Uterus (tissue), 4 donors: ENCODE measurements around the gene PCDHA12. TPM values are rescaled to one million over a fixed set of nuclear protein-coding genes. Genes with fewer than 3 reads are reported as not detected.
"Not testable (repeated sequence)": the region's sequence is repeated elsewhere in the genome, so short reads cannot be mapped to it uniquely, and the experiment has no call there.

ENCODE experiments used
- DNase-seq, 2 donors: peaks; one replicate each; pipeline ENCODE4 v3.0.0-alpha.2; 2019 to 2020
- H3K27ac ChIP-seq, 2 donors: fragments of 200-600 bp; sonication (generic); 1 replicate in 1 of 2; 2 replicates in 1 of 2; pipeline ENCODE4 v1.5.1; 2016 to 2018
- H3K27me3 ChIP-seq, 2 donors: fragments of 200-600 bp; sonication (generic); one replicate each; pipeline ENCODE4 v1.5.1; 2018 to 2019; ENCODE audit warnings: control low read depth in 1 of 2
- H3K36me3 ChIP-seq, 2 donors: fragments of 200-600 bp; sonication (generic); one replicate each; pipeline ENCODE4 v1.5.1; 2019; ENCODE audit warnings: control low read depth in 1 of 2
- H3K4me1 ChIP-seq, 2 donors: fragments of 200-600 bp; sonication (generic); one replicate each; pipeline ENCODE4 v1.5.1; 2018 to 2019; ENCODE audit warnings: control low read depth in 1 of 2
- H3K4me3 ChIP-seq, 2 donors: fragments of 200-600 bp; sonication (generic); 1 replicate in 1 of 2; 2 replicates in 1 of 2; pipeline ENCODE4 v1.5.1; 2018 to 2019; ENCODE audit warnings: mild to moderate bottlenecking in 1 of 2
- H3K9me3 ChIP-seq, 2 donors: fragments of 200-600 bp; sonication (generic); one replicate each; pipeline ENCODE4 v1.5.1; 2019; ENCODE audit warnings: control low read depth in 1 of 2
- POLR2A ChIP-seq, 2 donors: fragments of 450-650 bp; IDR thresholded peaks; one replicate each; pipeline ENCODE4 v1.6.1; 2016; ENCODE audit warnings: antibody characterized with exemption in 2 of 2, mild to moderate bottlenecking in 1 of 2, moderate library complexity in 1 of 2
- intact Hi-C: fragments of 100-400 bp; cut with DNase I; formaldehyde crosslinking; loops from one replicate; pipeline ENCODE4 v1.15.1; 2023; ENCODE audit warnings: low total_unique reads
- total RNA-seq, 4 donors: library from RNA; depleted of rRNA in 3 of 4; stranded (reverse); fragments of >200 nt in 3 of 4; gene quantifications; one replicate each; pipeline versions ENCODE4 v1.1.0 to v1.2.4, GENCODE V29; 2014 to 2023
- TF ChIP-seq, protein P1 (sequence below), 4 experiments: fragments of 200-600 bp in 2 of 4; fragments of 450-650 bp in 2 of 4; sonication (generic) in 2 of 4; IDR thresholded peaks; one replicate each; pipeline ENCODE4 v1.5.1; 2016 to 2019; ENCODE audit warnings: antibody characterized with exemption in 4 of 4, mild to moderate bottlenecking in 2 of 4, moderate library complexity in 1 of 4
- donor health status: DM: yes; HTN: yes; CAD: no.

The PCDHA12 gene, protein sequence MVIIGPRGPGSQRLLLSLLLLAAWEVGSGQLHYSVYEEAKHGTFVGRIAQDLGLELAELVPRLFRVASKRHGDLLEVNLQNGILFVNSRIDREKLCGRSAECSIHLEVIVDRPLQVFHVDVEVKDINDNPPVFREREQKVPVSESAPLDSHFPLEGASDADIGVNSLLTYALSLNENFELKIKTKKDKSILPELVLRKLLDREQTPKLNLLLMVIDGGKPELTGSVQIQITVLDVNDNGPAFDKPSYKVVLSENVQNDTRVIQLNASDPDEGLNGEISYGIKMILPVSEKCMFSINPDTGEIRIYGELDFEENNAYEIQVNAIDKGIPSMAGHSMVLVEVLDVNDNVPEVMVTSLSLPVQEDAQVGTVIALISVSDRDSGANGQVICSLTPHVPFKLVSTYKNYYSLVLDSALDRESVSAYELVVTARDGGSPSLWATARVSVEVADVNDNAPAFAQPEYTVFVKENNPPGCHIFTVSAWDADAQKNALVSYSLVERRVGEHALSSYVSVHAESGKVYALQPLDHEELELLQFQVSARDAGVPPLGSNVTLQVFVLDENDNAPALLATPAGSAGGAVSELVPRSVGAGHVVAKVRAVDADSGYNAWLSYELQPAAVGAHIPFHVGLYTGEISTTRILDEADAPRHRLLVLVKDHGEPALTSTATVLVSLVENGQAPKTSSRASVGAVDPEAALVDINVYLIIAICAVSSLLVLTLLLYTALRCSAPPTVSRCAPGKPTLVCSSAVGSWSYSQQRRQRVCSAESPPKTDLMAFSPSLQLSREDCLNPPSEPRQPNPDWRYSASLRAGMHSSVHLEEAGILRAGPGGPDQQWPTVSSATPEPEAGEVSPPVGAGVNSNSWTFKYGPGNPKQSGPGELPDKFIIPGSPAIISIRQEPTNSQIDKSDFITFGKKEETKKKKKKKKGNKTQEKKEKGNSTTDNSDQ
- 1 to 10 TPM in 3 of 4 donors, under 1 TPM in 1; 0.98 to 9.4 (median 1.5) TPM for total RNA-seq

DNA sequence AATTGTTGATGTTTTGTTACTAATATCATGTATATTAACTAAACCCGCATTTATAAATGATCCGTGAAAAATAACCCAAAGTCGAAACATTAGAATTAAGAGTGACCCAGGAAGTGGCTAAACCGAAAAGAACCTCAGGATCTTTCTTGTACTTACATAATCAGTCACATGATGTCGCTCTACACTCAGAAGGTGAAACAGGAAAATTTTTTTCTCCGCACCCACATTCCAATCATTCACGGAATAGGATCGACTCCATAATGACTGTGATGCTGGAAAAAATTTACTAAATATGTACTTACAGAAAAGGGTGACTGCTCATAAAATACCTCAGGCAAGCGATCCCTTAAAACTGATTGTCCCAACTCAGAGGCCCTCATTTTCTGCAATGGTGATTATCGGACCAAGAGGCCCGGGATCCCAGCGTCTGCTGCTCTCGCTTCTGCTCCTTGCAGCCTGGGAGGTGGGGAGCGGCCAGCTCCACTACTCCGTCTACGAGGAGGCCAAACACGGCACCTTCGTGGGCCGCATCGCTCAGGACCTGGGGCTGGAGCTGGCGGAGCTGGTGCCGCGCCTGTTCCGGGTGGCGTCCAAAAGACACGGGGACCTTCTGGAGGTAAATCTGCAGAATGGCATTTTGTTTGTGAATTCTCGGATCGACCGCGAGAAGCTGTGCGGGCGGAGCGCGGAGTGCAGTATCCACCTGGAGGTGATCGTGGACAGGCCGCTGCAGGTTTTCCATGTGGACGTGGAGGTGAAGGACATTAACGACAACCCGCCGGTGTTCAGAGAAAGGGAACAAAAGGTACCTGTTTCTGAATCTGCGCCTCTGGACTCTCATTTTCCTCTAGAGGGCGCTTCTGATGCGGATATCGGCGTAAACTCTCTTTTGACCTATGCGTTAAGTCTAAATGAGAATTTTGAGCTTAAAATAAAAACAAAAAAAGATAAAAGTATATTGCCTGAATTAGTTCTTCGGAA is at the start of gene PCDHA12:
PCDHA12 (plus strand) TSS at position 224 of the 981 bp plus-strand sequence; CDS start at position 389, 165 bp downstream.
- Histone ChIP-seq H3K4me3 (no peak within 1 kb of the TSS), H3K9me3 (peaks cover 0 to 8% of the 10 kb centered on the region in 2 donors), H3K27me3 (no peaks in the 10 kb centered on the region), H3K27ac (no peak within 1 kb of the TSS), H3K4me1 (no peaks in the 10 kb centered on the region), H3K36me3 (no peaks in the 10 kb centered on the region)
- TF ChIP-seq, protein P1, sequence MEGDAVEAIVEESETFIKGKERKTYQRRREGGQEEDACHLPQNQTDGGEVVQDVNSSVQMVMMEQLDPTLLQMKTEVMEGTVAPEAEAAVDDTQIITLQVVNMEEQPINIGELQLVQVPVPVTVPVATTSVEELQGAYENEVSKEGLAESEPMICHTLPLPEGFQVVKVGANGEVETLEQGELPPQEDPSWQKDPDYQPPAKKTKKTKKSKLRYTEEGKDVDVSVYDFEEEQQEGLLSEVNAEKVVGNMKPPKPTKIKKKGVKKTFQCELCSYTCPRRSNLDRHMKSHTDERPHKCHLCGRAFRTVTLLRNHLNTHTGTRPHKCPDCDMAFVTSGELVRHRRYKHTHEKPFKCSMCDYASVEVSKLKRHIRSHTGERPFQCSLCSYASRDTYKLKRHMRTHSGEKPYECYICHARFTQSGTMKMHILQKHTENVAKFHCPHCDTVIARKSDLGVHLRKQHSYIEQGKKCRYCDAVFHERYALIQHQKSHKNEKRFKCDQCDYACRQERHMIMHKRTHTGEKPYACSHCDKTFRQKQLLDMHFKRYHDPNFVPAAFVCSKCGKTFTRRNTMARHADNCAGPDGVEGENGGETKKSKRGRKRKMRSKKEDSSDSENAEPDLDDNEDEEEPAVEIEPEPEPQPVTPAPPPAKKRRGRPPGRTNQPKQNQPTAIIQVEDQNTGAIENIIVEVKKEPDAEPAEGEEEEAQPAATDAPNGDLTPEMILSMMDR (IDR thresholded peaks at IDR 0.05): no peak
- TF ChIP-seq POLR2A (IDR thresholded peaks at IDR 0.05): no peak
- intact Hi-C loops: no loop called here
- no peak for DNase-seq

- peaks cover 0 to 16% of the 10 kb centered on the region in 2 donors for H3K9me3 ChIP-seq
Measured at GRCh38 chr5:140827704-140828361, 47.3 kb upstream of the PCDHA12 start, which contains the start of gene PCDHA6. Gene PCDHA6, plus strand, starts transcription at chr5:140827960. Its CDS starts 132 bp downstream, at chr5:140828092.

DNA sequence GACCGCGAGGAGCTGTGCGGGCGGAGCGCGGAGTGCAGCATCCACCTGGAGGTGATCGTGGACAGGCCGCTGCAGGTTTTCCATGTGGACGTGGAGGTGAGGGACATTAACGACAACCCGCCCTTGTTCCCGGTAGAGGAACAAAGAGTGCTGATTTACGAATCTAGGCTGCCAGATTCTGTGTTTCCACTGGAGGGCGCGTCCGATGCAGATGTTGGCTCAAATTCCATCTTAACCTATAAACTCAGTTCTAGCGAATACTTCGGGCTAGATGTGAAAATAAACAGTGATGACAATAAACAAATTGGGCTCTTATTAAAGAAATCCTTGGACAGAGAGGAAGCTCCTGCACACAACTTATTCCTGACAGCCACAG is 46.8 kb upstream of the PCDHA12 start:
- TF ChIP-seq, protein P1 (IDR thresholded peaks at IDR 0.05): peak in 1 of 4 experiments; percentile 8
- no peak for TF ChIP-seq POLR2A (IDR thresholded peaks at IDR 0.05)
- intact Hi-C loops: no loop called here
- Histone ChIP-seq H3K36me3 (no peaks in the 10 kb centered on the region), H3K4me3 (peak overlapping the region in 1 of 2 donors; percentile 21), H3K27me3 (no peaks in the 10 kb centered on the region), H3K9me3 (peaks cover 0 to 16% of the 10 kb centered on the region in 2 donors), H3K4me1 (no peaks in the 10 kb centered on the region), H3K27ac (no peak overlapping the region)
- DNase-seq: no peak

More at GRCh38 chr5:140827704-140828361, 47.3 kb upstream of the PCDHA12 start, which contains the start of gene PCDHA6:
- Histone ChIP-seq H3K4me1 (no peaks in the 10 kb centered on the region), H3K4me3 (peak within 1 kb of the TSS; percentile 19 to 21), H3K27me3 (no peaks in the 10 kb centered on the region), H3K27ac (no peak within 1 kb of the TSS), H3K36me3 (no peaks in the 10 kb centered on the region)
- intact Hi-C loops: no loop called here
- DNase-seq: no peak
- TF ChIP-seq POLR2A (IDR thresholded peaks at IDR 0.05): no peak
- TF ChIP-seq, protein P1 (IDR thresholded peaks at IDR 0.05): peak in 1 of 4 experiments; percentile 30

- H3K27me3 ChIP-seq, DNase-seq, intact Hi-C loops, H3K27ac ChIP-seq, H3K36me3 ChIP-seq, H3K4me3 ChIP-seq, H3K4me1 ChIP-seq: not testable (repeated sequence)
- peaks cover 0 to 20% of the 10 kb centered on the region in 2 donors for H3K9me3 ChIP-seq
Measured at GRCh38 chr5:140829511-140830501, 45.3 kb upstream of the PCDHA12 start.
